NCI-H1930 (cell line): ENCODE data around the gene LTA4H.
"Not testable (repeated sequence)": the region's sequence is repeated elsewhere in the genome, so short reads cannot be mapped to it uniquely, and the experiment has no call there.

Source experiments
- DNase-seq, 2 experiments: peaks; one replicate each; lab custom pipeline; 2025; lab: John Stamatoyannopoulos, UW

LTA4H gene

DNA sequence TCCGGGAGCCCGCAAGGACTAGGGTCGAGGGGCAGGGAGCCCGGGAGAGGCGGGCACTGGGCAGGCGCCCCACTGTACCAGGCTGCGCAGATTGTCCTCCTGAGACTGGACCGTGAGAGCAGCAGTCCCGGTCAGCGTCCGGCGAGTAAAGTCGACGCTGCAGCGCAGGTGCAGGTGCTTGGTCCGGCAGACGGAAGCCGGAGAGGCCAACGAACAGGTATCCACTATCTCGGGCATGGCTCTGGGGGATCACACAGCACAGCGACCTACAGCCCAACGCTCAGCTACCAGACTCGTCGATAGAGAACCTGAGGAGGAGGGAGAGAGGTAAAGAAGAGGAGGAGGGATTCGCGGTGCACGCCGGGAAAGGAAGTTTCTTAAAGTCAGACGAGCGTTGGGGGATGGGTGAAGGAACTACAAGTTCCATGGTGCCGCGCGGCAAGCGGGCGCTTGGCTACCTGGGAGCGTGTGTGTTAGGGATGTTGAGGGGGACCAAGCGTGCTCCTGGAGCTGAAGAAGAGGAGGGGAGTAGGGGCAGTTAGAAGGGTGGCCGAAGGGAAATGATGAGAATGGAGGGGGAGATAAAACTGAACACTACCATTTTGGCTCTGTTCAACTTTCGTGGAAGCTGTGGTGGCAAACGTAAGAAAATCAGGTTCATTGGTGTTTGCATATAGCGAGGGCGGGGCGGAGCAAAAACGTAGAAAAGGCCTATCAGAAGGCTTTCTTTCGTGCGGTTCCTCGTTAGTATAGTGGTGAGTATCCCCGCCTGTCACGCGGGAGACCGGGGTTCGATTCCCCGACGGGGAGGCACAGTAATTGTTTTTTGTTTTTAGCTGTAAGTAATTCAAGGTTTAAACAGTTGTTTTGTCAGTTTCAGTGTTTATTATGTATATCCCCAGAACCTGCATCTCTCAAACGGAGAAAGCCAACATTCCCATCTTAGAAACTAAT lies at the start of gene LTA4H:
Gene LTA4H (minus strand): TSS at position 305 of the 954 bp plus-strand sequence. CDS start 68 bp downstream, at position 237.
- DNase-seq: peak; percentile 97 to 99

DNA sequence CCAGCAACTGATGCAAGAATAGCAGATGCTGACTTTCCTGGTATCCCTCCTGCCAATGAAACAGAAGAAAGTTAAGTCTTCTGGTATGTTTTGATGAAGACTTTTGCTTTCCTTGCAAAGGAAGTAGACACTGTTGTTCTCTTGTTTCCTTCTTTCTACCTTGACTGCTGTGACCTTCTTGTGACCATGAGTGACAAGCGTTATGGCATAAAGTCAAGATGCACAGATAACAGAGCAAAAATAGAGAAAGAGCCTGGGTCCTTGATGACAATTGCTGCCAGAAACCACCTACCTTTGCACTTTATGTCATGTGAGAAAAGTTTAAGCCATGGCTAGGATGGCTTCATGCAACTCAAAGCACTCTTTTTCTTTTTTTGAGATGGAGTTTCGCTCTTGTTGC lies 49.2 kb upstream of the LTA4H start:
- DNase-seq: no peak

DNA sequence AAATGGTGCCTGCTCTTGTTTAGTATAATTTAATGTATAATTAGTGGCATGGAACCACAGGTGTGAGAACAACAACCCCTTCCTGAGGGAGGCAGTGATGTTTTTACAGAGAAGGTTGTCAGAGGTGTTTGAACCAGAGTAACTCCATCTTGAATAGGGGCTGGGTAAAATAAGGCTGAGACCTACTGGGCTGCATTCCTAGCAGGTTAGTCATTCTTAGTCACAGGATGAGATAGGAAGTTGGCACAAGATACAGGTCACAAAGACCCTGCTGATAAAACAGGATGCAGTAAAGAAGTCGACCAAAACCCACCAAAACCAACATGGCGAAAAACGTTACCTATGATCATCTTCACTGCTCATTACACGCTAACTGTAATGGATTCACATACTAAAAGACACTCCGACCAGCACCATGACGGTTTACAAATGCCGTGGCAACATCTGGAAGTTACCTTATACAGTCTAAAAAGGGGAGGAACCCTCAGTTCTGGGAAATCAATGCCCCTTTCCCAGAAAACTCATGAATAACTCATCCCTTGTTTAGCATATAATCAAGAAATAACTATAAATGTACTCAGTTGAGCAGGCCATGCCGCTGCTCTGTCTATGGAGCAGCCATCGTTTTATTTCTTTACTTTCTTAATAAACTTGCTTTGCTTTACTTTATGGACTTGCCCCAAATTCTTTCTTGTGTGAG lies 47.8 kb upstream of the LTA4H start:
- DNase-seq: no peak

DNA sequence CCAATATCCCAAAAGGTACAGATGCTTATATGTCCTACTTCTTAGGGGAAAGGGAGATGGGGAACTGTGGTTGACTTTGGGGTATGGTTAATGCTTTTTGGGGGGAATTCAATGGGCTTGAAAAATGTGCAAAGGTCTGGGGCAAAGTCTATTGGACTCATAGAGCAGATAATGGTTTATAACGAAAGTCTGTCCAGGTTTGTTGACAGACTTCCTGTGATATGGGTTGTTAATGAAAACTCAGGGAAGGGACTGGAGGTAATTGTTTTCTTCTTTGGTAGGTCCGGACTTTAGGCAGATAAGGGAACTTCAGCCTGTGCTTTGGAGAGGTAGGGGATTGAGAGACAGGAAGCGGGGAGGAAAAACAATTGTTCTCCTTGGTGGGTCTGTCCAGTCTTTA lies 46.2 kb upstream of the LTA4H start:
- no peak for DNase-seq

DNA sequence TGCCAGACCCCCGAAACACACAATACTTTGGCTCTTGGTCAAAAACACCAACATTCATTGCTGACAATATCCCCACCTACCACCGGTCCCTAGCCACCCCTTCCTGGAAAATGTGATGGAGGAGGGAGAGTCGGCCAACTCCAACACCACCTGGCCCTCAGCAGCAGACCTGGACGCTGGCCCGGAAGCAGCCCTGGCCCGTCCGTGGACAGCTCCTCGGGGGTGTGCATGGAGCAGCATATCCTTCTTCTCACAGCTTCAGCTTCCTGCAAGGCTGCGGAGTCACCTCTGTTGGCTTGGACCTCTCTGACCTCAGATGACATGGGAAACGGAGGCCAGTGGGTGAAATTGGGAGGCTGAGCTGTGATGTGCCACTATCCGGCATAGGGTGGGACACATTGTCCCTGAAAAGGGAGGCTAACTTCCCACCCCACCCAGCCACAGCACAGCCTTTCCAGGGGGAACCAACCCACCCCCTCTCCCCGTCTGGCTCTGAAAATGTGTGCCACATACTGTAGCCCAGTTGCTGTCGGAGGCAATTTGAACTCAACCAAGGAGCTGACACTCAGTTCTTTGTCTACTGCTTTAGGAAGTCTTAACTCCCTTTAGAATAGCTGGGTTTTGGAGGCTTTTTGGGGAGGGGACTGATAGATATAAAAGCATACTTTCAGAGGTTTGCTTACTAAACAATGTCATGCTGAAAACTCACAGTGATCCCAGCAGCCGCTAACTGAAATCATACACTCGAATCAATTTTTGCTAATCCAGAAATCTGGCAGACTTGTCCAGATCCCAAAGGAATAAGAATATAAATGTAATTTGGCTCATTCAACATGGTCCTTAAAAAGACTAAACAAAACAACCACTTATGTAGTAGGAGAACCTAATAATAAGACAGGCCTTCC lies 43.1 kb upstream of the LTA4H start:
- no peak for DNase-seq

DNA sequence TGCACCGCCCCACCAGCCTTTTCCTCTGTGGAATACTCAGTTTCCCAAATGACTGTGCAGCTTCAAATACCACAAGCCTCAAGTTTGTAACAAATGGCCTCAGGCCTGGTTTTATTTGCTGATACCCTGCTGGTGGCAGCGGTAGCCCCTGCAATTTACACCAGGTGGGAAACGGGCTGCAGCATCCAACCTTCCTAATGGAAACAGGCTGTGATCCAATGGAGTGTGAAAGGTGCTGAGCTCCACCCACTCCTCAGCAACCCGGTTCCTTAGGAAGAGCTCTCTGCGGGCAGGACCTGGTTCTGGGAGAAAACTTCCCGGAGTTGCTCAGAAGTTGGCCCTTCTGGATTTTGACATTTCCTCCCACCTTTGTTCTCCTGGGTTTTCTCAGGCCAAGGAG lies 41.7 kb upstream of the LTA4H start:
- no peak for DNase-seq

DNA sequence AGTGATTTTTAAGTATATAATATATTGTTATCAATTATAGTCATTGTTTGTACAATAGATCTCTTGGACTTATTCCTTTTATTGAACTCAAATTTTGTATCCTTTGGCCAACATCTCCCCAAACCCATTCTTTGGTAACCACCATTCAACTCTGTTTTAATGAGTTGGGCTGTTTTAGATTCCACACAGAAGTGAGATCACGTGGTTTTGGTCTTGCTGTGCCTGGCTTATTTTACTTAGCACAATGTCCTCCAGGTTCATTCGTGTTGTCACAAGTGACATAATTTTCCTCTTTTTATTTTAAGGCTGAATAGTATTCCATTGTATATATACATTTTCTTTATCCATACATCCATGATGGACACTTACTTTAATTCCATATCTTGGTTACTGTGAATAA lies 40.2 kb upstream of the LTA4H start:
- no peak for DNase-seq

DNA sequence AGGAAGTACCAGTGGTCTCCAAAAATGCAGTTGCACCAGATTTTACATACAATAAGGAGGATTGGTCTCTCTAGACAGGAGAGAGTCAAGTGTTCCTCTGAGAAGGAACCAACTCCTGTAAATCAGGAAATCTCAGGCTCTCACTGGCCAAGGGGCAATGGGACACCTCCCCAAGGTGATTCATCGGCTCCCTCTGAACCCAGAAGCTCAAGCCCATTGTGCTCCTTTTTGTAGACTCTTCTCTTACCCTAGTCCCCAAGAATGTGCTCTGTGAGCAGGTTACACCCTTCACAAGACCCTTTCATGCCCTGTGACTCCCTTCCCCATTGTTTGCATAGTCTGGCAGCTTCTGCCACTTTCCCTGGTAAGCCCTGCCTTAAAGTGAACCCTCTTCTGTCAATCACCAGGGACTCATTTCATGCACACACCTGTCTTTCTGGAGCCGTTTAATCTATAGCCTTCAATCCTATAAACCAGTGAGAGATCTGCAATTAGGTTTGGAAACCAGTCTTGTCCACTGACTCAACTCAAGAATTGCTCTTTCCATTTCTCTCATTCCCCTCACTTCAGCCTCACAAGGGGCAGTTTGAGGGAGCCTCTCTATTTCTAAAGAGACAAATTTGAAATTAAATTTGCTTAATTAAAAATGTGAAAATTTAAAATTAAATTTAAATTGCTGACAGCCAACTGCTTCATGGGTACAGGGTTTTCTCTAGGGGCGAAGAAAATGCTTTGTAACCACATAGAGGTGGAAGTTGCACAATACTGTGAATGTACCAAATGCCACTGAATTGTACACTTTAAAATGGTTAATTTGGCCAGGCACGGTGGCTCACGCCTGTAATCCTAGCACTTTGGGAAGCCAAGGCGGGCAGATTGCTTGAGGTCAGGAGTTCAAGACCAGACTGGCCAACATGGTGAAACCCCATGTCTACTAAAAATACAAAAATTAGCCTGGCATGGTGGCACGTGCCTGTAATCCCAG lies 38.3 kb upstream of the LTA4H start:
- no peak for DNase-seq

DNA sequence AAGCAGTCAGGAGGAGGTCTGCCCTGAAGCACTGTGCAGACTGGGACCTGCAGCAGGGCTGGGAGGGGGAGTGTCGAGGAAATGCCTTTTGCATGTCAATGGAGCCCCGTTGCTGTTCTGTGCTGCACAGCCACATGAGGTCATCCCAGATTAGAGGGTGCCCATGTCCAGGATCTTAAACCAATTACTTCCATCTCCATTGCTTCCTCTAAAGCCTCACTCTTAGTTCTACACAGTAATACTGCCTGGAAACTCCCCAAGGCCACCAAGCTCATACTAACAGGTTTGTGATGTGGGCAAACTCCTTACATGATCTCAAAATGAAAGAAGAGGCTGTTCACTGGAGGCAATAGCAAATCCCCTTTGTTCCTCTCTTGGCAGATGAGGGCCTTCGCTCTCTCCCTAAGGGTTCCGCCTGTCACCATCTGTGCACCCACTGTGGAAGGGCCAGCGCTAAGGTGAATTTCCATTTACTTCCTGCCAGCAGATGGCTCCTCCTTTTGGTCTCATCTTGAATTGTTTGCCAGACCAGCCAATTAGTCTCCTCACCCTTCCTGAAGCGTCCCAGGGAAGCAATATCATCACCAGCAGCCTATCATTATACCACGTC lies 35.4 kb upstream of the LTA4H start:
- no peak for DNase-seq

DNA sequence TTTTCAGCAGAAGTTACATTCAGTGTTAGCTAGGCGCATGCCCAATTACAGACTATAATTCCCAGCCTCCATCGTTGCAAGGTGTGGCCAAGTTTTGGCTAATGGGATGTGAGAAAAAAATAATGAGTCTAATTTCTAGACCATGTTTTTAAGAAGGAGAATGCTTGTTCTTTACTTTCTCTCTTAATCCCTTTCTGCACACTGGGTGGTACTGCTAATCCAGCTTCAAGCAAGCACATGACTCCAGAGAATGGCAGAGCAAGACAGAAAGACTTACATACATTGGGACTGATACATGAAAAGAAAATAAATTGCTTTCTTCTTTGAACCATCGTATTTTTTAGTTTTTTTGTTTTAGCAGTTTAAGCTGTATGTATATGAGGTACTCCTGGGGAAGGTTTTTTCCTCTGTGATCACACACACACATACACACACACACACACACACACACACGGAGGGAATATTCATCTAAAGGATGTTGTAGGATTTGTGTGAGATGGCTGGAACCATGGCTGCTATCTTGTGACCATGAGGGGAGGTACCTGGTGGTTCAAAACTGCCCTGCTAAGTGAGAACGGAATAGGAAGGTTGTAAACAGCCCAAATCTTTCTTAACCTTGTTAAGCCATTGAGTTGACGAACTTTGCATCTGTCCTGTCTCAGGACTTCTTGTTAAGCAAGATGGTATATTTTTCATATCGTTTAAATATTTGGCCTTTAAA lies 34.3 kb upstream of the LTA4H start:
- DNase-seq: no peak

DNA sequence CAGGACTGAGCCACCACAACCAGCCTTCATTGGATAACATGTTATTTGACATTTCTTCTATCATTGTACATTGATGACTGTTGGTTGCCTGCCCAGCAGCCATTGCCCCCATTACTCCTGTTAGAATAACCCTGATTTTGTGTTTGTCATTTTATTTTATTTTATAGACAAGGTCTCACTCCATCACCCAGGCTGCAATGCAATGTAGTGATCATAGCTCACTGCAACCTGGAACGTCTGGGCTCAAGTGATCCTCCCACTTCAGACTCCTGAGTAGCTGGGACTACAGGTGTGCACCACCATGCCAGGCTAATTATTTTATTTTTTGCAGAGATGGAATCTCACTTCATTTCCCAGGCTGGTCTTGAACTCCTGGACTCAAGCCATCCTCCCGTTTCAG lies 33.2 kb upstream of the LTA4H start:
- no peak for DNase-seq

DNA sequence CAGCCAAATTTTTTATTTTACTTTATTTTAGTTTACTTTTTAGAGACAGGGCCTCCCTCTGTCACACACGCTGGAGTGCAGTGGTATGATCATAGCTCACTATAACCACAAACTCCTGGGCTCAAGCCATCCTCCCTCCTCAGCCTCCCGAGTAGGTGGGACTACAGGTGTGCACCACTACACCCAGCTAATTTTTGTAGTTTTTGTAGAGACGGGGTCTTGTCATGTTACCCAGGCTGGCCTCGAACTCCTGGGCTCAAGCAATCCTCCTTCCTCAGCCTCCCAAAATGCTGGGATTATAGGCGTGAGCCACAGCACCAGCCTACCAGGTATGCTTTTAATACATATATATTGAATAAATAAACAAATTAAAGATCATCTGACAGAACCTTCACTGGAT lies 32.7 kb upstream of the LTA4H start:
- DNase-seq: no peak

DNA sequence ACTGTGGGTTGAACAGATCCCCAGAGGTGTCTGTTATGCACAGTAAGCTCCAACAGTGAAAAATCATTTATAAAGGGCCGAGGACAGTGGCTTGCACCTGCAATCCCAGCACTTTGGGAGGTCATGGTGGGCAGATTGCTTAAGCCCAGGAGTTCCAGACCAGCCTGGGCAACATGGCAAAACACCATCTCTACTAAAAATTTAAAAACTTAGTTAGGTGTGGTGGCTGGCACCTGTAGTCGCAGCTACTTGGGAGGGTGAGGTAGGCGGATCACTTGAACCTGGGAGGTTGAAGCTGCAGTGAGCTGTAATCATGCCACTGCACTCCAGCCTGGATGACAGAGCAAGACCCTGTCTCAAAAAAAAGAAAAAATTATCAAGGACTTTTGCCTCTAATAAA lies 30.4 kb upstream of the LTA4H start:
- DNase-seq: not testable (repeated sequence)

DNA sequence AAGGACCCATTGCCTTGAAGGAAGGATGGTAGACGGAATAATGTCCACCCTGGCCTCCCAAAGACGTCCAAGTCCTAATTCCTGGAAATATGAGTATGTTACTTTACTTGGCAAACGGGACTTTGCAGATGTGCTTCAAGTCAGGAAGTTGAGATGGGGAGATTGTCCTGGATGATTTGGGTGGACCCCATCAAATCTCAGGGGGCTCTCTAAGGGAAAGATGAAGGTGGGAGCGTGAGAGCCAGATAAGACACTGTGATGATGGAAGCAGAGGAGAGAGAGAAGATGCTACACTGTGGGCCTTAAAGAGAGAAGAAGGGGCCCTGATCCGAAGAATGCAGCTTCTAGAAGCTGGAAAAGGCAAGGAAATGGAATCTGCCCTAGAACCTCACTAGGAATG lies 29.6 kb upstream of the LTA4H start:
- no peak for DNase-seq

DNA sequence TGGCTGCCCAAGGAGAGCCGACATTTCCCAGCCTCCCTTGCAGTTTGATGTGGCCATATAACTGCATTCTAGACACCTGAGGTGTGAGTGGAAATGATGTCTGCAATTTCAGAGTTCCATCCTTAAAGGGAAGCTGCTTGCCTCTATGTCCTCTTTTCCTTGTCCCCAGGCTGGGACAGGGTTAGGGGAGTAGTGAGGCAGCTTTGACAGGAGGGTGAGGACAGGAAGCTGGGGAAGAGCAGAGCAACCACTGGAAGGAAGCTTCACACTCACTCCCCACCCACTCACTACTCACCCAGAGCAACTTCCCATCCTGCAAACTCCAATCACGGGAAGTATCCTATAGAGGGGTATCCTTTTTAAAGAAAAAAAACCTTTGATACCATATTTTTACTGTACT lies 28.9 kb upstream of the LTA4H start:
- DNase-seq: no peak

DNA sequence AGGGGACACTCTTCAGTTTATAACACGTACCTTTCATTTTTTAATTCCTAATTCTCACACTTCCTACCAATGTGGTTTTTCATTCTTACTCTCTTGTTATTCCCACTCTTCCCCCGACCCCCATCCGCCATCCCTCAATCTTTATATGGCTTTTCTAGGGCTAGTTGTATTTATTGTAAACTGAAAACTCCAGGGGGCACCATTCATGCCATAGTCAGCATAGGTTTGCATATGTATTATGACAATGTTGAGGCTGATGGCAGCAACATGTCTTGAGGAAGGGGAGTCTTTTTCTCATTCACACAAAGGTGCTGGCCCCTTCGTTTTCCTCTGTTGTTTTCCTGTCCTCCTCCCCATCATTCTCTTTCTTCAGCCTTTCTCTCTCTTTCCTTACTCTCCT lies 27.7 kb upstream of the LTA4H start:
- no peak for DNase-seq

DNA sequence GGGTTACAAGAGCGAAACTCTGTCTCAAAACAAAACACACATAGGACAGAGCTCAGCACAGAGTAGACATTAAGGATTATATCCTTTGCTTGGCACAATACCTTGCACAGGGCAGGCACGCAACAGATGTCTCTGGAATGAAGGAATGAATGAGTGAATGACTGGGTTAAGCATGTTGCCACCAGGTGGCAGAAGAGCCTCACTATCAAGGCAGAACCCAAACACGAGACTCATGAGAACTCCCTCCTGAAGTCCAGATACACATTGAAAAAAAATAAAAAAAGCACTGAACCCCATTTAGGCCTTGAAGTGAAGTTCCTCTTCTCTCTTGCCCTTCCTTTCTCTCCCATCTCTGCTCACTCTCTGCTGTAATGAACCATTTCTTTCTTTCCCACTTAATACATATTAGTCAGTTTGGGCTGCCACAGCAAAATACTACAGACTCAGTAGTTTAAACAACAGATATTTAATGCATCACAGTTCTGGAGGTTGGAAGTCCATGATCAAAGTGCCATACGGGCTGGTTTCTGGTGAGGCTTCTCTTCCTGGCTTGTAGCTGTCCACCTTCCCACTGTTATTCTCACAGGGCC lies 26.6 kb upstream of the LTA4H start:
- peak in 1 of 2 experiments; percentile 20 for DNase-seq

DNA sequence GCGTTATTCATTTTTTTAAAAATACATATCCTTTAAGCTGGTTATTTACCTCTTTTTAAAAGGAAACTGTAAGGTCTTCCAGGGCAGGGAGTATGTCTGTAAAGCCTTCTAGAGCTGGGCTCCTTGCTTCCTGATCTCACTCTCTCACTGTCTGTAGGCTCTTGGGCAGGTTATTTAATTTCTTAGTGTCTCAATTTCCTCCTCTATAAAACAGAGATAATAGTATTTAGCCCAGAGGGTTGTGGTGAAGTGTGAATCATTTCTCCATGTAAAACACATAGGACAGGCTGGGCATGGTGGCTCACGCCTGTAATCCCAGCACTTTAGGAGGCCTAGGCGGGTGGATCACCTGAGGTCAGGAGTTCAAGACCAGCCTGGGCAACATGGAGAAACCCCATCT lies 25.9 kb upstream of the LTA4H start:
- no peak for DNase-seq

DNA sequence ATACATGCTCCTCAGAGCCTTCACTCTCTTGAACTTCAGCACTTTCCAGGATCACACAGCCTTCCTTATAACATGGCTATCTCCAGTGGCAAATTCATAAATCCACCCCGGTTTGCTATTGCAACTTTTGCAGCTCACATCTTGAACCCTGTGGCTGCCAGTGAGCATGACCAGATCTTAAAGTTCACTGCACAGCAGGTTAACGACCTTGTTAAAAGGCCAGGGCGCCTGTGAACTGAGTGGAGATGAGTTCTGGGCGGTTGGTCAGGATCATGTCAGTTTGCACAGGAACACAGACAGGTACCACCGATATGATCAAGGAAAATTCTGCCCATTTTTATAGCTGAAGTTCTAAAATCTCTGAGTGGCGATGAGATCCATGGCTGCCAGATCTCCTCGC lies 24.7 kb upstream of the LTA4H start:
- no peak for DNase-seq
